Endodermal cell (in vitro differentiated cells): ENCODE data around the gene CXXC5. TPM values are rescaled to one million over a fixed set of nuclear protein-coding genes. Genes with fewer than 3 reads are reported as not detected.
A peak's percentile ranks its signal among the peaks of the same experiment; 100 is the strongest.

Experiments
- DNase-seq: peaks from one replicate; pipeline ENCODE4 v3.0.0-alpha.2; 2017
- H3K27ac ChIP-seq: 2 replicates; pipeline ENCODE4 v1.5.1; 2013; ENCODE audit warnings: mild to moderate bottlenecking, low read depth, low read length, moderate library complexity
- H3K27me3 ChIP-seq: 2 replicates; pipeline ENCODE4 v1.6.1; 2013; ENCODE audit warnings: mild to moderate bottlenecking, low read length, moderate library complexity; ENCODE audit not compliant: insufficient read depth, control insufficient read depth, poor library complexity, severe bottlenecking
- H3K36me3 ChIP-seq: 2 replicates; pipeline ENCODE4 v1.7.0; 2013; ENCODE audit warnings: mild to moderate bottlenecking, low read length, moderate library complexity; ENCODE audit not compliant: control insufficient read depth, insufficient read depth
- H3K4me1 ChIP-seq: one replicate; pipeline ENCODE4 v1.7.0; 2013; ENCODE audit warnings: low read length; ENCODE audit not compliant: control insufficient read depth, insufficient read depth
- H3K4me3 ChIP-seq: 2 replicates; pipeline ENCODE4 v1.5.1; 2013; ENCODE audit warnings: mild to moderate bottlenecking, low read length, moderate library complexity
- H3K9ac ChIP-seq: 2 replicates; pipeline ENCODE4 v1.6.1; 2013; ENCODE audit warnings: mild to moderate bottlenecking, low read length, moderate library complexity; ENCODE audit not compliant: poor library complexity, severe bottlenecking; ENCODE audit errors: extremely low read depth
- H3K9me3 ChIP-seq: 2 replicates; pipeline ENCODE4 v1.6.1; 2013; ENCODE audit warnings: mild to moderate bottlenecking, low read length, moderate library complexity; ENCODE audit not compliant: control insufficient read depth
- H3K27ac Mint-ChIP-seq: 2 replicates; pipeline ENCODE4 v1.8.0; 2020; ENCODE audit warnings: mixed read lengths
- H3K27me3 Mint-ChIP-seq: 2 replicates; pipeline ENCODE4 v1.8.0; 2021; ENCODE audit warnings: mild to moderate bottlenecking, mixed read lengths; ENCODE audit not compliant: insufficient read depth
- H3K36me3 Mint-ChIP-seq: 2 replicates; pipeline ENCODE4 v1.8.0; 2020; ENCODE audit warnings: low read depth, mixed read lengths
- H3K4me1 Mint-ChIP-seq: 2 replicates; pipeline ENCODE4 v1.8.0; 2020; ENCODE audit warnings: mixed read lengths
- H3K4me3 Mint-ChIP-seq: 2 replicates; pipeline ENCODE4 v1.8.0; 2020; ENCODE audit warnings: mild to moderate bottlenecking, moderate library complexity, mixed read lengths
- H3K9me3 Mint-ChIP-seq: 2 replicates; pipeline ENCODE4 v1.8.0; 2020; ENCODE audit warnings: mild to moderate bottlenecking, mixed read lengths
- CTCF ChIP-seq: fragments of 200-600 bp; sonication (generic); conservative IDR thresholded peaks from 2 replicates; pipeline ENCODE4 v1.5.0; 2021; ENCODE audit warnings: antibody characterized with exemption, mild to moderate bottlenecking
- WGBS, 2 experiments: methylation state at CpG; one replicate each; pipeline versions ENCODE4 v1.1.5 to v1.1.7; 2013; ENCODE audit warnings: missing lambda C conversion rate in 2 of 2, mixed read lengths in 1 of 2; ENCODE audit not compliant: insufficient coverage in 1 of 2, insufficient read length in 1 of 2; 5-methylcytosine and 5-hydroxymethylcytosine counted together
- total RNA-seq, 2 donors: library from RNA; stranded (reverse); fragmentation: NEBNext Ultra II Directional in 1 of 2; extraction: Animal tissue kit (Norgen Biotek cat#: 25700) in 1 of 2; gene quantifications; 2 replicates in 1 of 2; 3 replicates in 1 of 2; pipeline ENCODE4 v1.2.1, GENCODE V29; 2021

Gene CXXC5
- total RNA-seq, 2 donors from 2014 or later: 50.5 to 67.9 TPM

GRCh38 chr5:139637438-139638089 lies 10.6 kb upstream of the CXXC5 start:
- 8 to 13% methylated on average over 27 to 62 of the region's 62 CpGs for WGBS, 2 experiments
- H3K9me3 Mint-ChIP-seq: no peaks in the 10 kb centered on the region
- no peak overlapping the region for H3K9ac ChIP-seq

GRCh38 chr5:139638090-139638735 lies 9.9 kb upstream of the CXXC5 start:
- Histone ChIP-seq H3K36me3 (no peaks in the 10 kb centered on the region), H3K4me3 (no peak overlapping the region), H3K9ac (no peak overlapping the region), H3K27me3 (no peaks in the 10 kb centered on the region), H3K9me3 (no peaks in the 10 kb centered on the region), H3K4me1 (peaks cover 21% of the 10 kb centered on the region), H3K27ac (peak overlapping the region; percentile 92)
- peaks cover 2% of the 10 kb centered on the region for H3K36me3 Mint-ChIP-seq
- H3K4me1 Mint-ChIP-seq: peaks cover 53% of the 10 kb centered on the region
- 60 to 62% methylated on average over 7 to 23 of the region's 23 CpGs for WGBS, 2 experiments
- no peak for TF ChIP-seq CTCF
- no peaks in the 10 kb centered on the region for H3K9me3 Mint-ChIP-seq
- peak overlapping the region; percentile 68 for H3K27ac Mint-ChIP-seq
- no peaks in the 10 kb centered on the region for H3K27me3 Mint-ChIP-seq
- H3K4me3 Mint-ChIP-seq: peak overlapping the region; percentile 48
- peak; percentile 78 for DNase-seq

More at GRCh38 chr5:139637438-139638089, 10.6 kb upstream of the CXXC5 start:
- H3K27me3 ChIP-seq: no peaks in the 10 kb centered on the region
- no peaks in the 10 kb centered on the region for H3K36me3 ChIP-seq
- peak; percentile 93 for DNase-seq
- H3K4me3 ChIP-seq: no peak overlapping the region
- peak overlapping the region; percentile 92 for H3K27ac ChIP-seq
- H3K27me3 Mint-ChIP-seq: no peaks in the 10 kb centered on the region
- peak overlapping the region; percentile 48 for H3K4me3 Mint-ChIP-seq
- H3K4me1 ChIP-seq: peaks cover 21% of the 10 kb centered on the region
- TF ChIP-seq CTCF: no peak
- no peaks in the 10 kb centered on the region for H3K9me3 ChIP-seq
- H3K36me3 Mint-ChIP-seq: peaks cover 4% of the 10 kb centered on the region
- H3K27ac Mint-ChIP-seq: peak overlapping the region; percentile 68
- H3K4me1 Mint-ChIP-seq: peaks cover 48% of the 10 kb centered on the region

GRCh38 chr5:139638736-139639618 lies 9.2 kb upstream of the CXXC5 start:
- Histone ChIP-seq H3K9me3 (no peaks in the 10 kb centered on the region), H3K4me1 (peaks cover 21% of the 10 kb centered on the region), H3K27me3 (no peaks in the 10 kb centered on the region), H3K9ac (no peak overlapping the region), H3K36me3 (no peaks in the 10 kb centered on the region), H3K4me3 (no peak overlapping the region), H3K27ac (peak overlapping the region; percentile 92)
- no peak for TF ChIP-seq CTCF
- 55 to 69% methylated on average over 6 to 12 of the region's 12 CpGs for WGBS, 2 experiments
- Mint-ChIP-seq H3K27me3 (no peaks in the 10 kb centered on the region), H3K27ac (no peak overlapping the region), H3K4me3 (no peak overlapping the region), H3K36me3 (no peaks in the 10 kb centered on the region), H3K4me1 (peaks cover 56% of the 10 kb centered on the region), H3K9me3 (no peaks in the 10 kb centered on the region)
- peak; percentile 53 for DNase-seq
